GM18502 (cell line): ENCODE measurements around the gene STAM.

Experiments used
- ATAC-seq: cut with Tn5 transposase; IDR thresholded peaks from one replicate; pipeline ENCODE4 v1.9.1; 2021; ENCODE audit warnings: mild to moderate bottlenecking; ENCODE audit not compliant: unreplicated experiment, poor library complexity

The STAM gene

DNA sequence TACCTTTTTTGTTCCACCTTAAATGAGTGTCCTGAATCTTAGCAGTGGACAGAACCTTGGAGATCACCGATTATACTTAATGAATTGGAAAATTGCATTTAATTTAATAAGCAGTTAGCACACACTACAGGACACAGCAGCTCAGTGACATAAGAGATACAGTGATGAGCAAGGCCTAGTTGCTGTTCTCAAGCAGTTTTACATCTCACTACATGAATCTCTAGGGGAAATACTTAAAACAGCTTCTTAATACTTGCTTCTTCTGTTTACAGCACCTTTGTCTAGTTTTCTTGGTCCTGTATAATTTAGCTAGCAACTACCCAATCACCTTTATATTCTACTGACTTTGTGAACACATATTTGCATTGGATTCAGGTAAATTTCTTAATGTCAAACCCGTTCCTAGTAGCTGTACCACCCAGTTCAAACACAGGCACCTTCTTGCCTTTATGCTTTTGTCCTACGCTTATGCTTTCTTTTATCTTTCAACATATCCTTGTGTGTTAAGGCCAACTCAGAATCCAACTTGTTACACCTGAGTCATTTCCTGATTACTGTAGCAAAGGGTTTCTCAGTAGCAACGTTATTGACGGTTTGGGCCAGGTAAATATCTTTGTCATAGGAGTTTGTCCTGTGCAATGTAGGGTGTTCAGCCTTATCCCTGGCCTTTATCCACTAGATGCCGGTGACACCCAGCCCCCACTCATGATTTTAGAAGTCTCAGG is 1.8 kb downstream of the STAM start:
- ATAC-seq: no peak

DNA sequence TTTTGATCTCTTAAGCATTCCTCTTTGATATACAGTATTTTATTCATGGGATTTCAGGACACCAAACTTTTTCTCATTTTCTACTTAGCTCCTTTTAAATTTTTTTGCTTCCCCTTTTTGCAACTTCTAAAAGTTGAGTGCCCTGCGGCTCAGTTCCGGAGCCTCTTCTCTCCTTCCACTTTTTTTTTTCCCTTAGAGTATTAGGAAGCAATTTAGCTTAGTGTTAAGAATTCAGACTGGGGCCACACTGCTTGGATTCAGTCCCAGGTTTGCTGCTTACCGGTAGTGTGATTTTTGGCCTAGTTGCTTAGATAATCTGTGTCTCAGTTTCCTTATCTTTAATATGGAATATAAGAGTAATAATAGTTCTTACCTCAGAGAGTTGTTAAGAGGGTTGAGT is 3.4 kb downstream of the STAM start:
- no peak for ATAC-seq

DNA sequence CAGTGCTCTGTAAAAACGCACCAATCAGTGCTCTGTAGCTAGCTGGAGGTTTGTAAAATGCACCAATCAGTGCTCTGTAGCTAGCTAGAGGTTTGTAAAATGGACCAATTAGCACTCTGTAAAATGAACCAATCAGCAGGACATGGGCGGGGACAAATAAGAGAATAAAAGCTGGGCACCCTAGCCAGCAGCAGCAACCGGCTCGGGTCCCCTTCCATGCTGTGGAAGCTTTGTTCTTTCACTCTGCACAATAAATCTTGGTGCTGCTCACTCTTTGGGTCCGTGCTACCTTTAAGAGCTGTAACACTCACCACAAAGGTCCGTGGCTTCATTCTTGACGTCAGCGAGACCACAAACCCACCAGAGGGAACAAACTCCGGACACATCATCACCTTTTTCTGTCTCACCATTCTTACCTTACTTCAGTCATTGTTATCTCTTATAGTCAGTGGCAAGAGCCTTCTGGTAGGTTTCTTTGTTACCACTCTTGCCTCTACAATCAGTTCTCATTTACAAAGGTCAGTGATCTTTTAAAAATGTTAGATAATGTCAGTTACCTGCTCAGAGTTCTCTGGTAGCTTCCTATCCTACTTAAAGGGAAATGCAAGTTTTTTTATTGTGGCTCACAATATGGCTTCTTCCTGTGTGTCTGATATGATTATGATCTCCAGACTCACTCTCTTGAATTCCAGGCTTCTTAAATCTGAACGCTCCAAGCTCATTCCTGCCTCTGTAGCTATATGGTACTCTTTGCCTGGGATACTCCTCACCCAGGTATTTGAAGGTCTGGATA is 4.5 kb downstream of the STAM start:
- no peak for ATAC-seq

DNA sequence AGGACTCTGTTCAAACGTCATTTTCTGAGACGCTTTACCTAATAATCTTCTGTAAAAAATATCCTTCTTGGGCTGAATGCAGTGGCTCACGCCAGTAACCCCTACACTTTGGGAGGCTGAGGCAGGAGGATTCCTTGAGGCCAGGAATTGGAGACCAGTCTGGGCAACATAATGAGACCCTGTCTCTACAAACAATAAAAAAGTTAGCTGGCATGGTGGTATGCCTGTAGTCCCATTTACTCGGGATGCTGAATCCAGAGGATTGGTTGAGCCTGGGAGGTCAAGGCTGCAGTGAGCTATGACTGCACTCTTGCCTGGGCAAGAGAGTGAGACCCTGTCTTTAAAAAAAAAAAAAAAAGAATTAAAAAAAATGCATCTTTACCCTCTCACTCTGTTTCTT is 5.1 kb downstream of the STAM start:
- no peak for ATAC-seq

DNA sequence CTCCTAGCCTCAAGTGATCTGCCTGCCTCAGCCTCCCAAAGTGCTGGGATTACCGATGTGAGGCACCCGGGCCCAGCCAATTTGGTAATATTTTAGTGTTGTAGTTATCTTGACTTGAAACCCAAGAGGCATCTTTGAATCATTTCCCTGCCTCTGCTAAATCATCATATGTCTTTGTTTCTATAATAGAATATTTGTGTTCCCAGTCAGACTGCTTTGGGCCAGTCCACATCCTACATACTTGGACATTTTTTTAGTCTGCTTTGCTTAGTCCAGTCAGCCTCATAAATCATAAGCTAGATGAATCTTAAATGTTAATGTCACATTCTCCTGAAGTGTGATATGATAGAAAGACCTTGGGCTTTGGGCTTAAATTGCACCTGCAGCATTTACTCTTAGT is 5.9 kb downstream of the STAM start:
- no peak for ATAC-seq

DNA sequence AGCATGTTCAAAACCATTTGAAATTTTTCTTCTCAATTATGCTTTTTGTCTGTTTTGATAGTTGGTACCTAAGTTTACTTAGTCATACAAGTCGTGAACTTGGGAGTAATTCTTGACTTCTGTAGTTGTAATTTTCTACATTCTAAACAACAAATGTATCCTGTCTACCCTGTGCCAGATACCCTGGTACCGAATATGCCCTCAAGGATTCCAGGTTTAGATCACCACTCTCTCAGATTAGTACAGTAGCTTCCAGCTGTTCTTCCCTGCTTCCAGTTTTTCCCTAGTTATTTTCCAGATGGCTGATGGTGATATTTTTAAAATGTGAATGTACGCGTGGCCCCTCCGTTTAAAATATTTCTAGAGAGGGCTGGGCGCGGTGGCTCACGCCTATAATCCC is 6.5 kb downstream of the STAM start:
- no peak for ATAC-seq

DNA sequence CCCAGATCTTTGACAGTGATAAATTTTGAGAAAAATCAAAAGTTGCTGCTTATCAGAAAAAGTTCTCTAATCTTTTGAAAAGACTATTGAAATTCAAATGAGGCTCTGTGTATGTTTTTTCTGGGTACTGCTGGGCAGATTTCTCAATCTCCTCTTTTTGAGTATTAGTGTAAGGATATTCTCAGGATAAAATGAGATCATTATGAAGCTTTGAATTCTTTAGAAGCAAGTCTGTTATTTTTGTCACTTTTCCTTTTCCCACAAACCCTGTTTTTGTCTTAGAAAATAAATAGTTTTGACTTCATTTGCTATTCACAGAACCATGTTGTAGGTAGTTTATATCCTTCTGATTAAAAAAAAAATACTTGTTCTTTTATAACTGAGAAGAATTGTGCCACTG is 7.9 kb downstream of the STAM start:
- no peak for ATAC-seq

DNA sequence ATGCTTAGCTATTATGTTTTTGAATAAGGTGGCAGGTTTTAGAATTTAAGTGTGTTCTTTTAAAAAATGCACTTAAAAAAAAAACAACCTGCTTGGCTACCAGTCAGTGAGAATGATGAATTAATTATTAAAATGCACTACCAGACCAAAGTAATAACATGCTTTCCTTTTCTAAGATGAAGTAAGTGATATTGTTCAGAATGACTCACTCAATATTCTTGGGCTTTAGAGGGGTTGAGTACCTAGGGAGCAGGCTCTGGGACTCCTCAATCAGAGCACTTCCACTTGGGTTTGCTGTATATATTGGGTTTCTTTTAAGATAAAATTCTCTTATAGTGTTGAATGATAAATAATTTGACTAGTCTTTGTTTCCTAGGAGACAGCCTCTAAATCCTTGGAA is 8.6 kb downstream of the STAM start:
- no peak for ATAC-seq

DNA sequence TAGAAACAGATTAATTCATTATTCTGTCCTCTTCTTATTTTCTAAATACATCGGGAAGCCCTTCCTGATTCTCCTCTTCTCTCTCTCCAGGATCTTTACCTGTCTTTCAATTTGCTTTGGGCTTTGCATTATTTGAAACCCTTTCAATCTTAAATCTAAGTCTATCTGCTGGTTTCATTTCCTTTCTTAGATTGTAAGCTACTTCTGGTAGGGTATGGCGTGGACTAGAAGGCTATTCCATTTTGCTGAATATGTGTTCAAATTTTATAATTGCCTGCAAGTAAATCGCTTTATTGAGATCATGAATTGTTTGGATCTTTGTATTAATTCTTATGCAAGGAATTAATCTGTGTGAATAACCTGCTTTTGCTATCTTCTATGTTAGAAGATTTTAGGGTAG is 11.1 kb downstream of the STAM start:
- peak; percentile 15 for ATAC-seq

DNA sequence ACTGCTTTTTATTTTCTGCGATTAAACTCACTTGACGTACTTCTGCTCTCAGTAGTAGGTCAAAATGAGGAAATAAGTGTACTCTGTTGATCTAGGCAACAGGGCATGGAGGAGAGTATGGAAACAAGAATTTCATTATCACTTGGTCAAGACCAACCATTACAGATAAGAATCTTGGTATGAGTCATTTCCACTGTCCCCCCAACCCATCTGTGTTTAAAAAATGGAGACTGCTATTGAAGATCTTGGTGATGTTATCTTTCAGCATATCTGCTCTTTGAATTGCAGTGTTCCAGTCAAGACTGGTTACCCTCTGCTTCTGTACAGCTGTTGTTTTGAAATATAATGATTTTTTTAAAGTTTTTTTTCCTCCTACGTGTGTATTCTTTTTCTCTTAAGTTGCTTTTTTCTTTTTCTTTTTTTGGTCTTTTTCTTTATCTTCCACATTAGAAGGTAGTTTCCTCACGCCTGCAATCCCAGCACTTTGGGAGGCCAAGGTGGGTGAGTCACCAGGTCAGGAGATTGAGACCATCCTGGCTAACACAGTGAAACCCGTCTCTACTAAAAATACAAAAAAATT is 11.7 kb downstream of the STAM start:
- peak; percentile 95 for ATAC-seq

DNA sequence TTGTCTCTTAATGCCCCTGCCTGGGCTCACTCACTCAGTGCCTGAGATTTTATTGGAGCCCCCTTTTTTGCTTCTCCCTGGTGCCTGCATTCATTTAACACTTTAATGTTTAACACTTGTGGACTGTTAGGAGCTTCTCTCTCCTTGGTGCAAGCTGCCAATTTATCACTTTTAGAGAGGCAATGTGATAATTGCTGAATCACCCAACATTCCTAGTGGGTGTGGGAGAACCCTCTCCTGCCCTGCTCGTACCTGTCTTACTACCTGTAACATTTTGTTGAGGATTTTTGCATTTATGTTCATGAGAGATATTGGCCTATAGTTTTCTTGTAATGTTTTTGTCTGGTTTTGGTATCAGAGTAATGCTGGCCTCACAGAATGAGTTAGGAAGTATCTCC is 13.2 kb downstream of the STAM start:
- ATAC-seq: no peak

DNA sequence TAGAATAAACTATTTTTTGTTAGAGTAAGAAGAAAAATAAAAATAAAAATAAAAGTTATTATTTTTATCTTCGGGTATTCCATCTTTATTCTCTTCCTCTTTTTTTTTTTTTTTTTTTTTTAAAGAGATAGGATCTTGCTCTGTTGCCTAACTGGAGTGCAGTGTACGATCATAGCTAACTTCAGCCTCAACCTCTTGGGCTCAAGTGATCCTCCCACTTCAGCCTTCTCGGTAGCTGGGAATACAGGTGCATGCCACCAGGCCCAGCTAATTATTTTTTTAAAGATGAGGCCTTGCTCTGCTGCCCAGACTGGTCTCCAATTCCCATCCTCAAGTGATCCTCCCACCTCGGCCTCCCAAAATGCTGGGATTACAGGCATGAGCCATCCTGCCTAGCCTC is 15.4 kb downstream of the STAM start:
- no peak for ATAC-seq

DNA sequence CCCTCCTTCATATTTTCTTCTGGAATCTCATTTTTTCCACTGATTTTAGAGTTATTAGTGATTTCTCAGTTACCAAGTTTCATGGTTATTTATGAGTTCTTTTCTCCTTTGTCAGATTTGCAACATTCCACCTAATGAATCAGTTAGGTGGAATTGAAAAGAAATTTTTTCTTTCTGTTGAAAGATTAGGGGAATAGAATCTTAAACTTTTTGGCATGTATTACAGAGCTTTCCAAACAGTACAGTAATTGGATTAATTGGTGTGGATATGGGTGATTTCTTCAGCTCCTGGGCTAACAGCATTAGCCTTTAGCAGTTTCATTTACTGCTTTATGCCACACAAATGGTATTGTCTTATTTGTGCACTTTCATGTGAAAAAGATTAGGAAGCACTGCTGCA is 17.0 kb downstream of the STAM start:
- no peak for ATAC-seq

DNA sequence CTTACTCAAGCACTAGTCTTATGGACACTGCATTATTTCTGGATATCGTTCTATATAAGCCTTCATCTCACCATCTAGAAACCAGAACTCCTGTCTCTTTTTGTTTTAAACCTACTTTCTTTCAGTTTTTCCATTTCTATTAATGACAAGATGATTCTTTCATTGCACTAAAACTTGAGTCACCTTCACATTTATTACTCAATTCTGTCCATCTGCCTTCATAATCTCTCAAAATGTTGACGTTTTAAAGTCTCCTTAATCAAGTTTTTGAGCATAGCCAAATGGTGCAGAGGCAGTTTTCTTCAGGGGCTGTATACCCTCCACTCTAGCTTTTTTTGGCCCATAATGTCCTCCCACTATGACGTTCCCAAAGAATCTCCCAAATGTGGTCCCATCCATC is 17.6 kb downstream of the STAM start:
- no peak for ATAC-seq

DNA sequence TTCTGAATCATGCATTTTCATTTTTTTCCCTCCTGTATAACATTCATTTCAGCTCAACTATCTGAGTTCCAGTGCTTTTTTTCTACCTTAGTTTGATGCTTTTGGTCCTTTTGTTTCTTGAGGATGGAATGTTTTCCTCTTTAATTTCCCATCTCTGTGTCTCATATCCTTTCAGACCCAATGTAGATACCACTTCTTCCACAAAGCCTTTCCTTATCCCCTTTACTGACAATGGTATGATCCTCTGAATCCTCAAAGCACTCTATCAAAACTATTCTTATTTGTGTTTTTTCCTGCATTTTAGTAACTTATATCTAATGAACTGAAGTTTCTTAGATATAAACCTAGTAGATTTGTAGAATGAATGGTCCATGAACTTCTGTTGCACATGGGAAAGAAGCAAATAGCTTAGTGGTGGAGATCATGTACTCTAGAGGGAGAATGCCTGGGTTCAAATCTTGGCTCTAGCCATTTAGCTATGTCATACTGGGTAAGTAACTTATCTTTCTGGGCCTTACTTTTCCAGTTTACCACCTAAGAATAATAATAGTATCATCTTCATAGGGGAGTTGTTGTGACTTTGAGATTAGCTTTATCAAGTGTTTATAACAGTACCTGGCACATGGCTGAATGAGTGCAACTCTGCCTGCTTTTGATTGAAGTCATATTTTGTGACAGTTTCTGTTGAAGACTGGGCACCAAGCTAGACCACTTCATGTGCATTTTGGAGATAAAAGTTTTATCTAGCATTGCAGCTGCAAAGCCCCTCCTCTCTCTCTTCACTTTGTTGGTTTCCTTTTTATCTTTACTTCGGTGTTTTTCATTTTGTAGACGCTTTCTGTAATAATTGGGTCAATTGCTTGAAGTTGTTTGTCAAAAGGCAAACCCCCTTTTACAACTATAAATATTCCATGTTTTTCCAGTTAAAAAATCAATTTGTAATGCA is 18.5 kb downstream of the STAM start:
- no peak for ATAC-seq

DNA sequence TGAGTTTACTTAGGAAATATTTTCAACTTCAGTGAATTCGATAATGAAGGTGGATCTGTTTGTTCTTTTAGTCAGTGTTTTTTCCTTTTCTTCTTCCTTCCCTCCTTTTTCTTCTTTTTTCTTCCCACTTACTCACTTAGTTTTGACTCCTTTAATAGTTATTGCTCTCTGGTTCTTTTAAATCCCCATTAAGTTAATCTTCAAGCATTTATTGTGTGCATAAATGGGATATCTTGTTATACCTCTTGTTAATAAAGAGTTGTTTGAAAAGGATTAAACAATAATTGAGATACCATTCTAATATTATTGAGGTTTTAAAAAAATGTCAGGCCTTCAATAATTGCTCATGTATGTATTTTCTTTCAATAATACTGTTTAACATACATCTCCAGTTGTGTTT is 19.5 kb downstream of the STAM start:
- no peak for ATAC-seq

DNA sequence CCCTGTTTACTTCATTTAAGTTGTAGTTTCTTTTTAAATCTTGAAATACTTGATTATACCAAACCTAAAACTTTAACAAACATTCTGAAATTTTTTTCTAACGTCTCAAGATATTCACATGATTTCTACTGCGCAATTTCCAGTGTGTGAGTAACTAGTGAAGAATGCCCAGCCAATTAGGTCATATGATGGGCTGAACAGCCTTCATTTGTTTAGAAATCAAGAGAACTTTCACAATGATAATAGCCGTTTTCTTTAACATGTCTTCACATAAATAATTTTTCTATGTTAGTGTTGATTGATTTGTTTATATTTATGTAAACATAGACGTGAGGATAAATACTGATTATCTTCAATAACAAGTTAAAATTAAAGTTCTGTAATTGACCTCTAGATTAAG is 21.8 kb downstream of the STAM start:
- ATAC-seq: no peak

DNA sequence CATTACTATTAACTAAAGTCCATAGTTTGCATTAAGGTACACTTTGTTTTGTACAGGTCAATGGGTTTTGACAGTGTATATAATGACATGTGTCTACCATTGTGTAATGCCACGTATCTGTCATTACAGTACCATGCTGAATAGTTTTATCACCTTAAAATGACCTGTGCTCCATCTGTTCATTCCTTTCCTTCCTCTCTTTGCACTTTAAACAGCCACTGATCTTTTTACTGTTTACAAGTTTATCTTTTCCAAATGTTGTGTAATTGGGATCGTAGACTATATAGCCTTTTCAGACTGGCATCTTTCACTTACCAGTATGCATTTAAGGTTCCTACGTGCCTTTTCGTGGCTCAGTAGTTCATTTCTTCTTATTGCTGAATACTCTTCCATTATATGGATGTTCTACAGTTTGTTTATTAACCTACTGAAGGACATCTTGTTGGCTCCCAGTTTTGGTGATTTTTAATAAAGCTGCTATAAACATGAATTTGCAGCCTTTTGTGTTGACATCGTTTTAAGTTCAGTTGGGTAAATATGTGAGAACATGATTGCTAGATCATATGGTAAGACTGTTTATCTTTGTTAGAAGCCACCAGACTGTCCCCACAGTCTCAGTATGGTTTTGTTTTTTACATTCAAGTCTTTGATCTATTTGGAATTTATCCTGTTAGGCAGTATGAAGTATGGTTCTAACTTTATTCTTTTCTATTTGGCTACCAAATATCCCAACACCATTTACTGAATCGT is 24.7 kb downstream of the STAM start:
- ATAC-seq: peak; percentile 37

DNA sequence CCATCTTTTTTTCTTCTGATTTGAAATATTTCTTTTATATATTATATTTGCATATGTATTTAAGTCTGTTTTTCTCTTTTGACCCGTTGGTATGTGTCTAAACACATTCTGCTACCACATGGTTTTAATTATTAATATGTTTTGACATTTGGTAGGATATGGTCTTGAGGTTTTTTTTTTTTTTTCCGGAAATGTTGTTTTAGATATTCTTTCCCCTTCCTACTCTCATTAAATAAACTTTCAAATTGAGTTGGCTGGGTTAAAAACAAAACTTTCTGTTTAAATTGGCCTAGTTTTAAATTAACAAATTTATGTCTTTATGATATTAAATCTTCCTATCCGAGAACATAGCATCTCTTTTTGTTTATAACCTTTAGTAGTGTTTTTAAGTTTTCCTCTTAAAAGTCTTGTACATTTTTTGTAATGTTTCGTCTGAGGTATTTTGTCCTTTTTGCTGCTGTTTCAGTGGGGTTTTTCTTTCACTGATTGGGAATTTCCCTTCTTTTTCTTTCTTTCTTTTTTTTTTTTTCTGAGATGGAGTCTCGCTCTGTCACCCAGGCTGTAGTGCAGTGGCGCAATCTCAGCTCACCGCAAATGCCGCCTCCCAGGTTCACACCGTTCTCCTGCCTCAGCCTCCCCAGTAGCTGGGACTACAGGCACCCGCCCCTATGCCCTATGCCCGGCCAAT is 25.4 kb downstream of the STAM start:
- peak; percentile 73 for ATAC-seq
